WTC11 (cell line): ENCODE data around the gene OR6K2. TPM values are rescaled to one million over a fixed set of nuclear protein-coding genes. Genes with fewer than 3 reads are reported as not detected.

Experiments
- ATAC-seq: fragments of 200-7000 bp; cut with Tn5 transposase; 2 replicates; pipeline ENCODE4 v1.10.0; 2021; ENCODE audit warnings: mild to moderate bottlenecking, moderate library complexity
- CTCF ChIA-PET: fragments of 300-600 bp; sonication (Branson Sonifier 250); formaldehyde crosslinking; loops from one replicate; lab custom pipeline; 2021; ENCODE audit warnings: antibody characterized with exemption; lab: Charles Lee
- POLR2A ChIA-PET: fragments of 350-600 bp; sonication (Branson Sonifier 250); formaldehyde crosslinking; loops from one replicate; lab custom pipeline; 2021; ENCODE audit warnings: antibody characterized with exemption; lab: Charles Lee
- DNase-seq: peaks from one replicate; pipeline ENCODE4 v3.0.0; 2021; ENCODE audit warnings: low spot score
- H3K27ac Mint-ChIP-seq: 2 replicates; pipeline ENCODE4 v1.8.0; 2021; ENCODE audit warnings: mixed read lengths
- H3K27me3 Mint-ChIP-seq: 2 replicates; pipeline ENCODE4 v1.8.0; 2021; ENCODE audit warnings: low read depth, mild to moderate bottlenecking, moderate library complexity, mixed read lengths
- H3K36me3 Mint-ChIP-seq: 2 replicates; pipeline ENCODE4 v1.8.0; 2021; ENCODE audit warnings: mixed read lengths
- H3K4me1 Mint-ChIP-seq: 2 replicates; pipeline ENCODE4 v1.8.0; 2022; ENCODE audit warnings: mixed read lengths
- H3K4me3 Mint-ChIP-seq: 2 replicates; pipeline ENCODE4 v1.8.0; 2021; ENCODE audit warnings: mild to moderate bottlenecking, moderate library complexity, mixed read lengths
- H3K9me3 Mint-ChIP-seq: 2 replicates; pipeline ENCODE4 v1.8.0; 2021; ENCODE audit warnings: mixed read lengths
- AFF4 ChIP-seq: sonication (generic); formaldehyde crosslinking; IDR thresholded peaks from 2 replicates; pipeline ENCODE4 v1.8.1; 2023; ENCODE audit warnings: mild to moderate bottlenecking, missing genetic modification reagents, borderline replicate concordance
- ARID4B ChIP-seq: sonication (generic); formaldehyde crosslinking; IDR thresholded peaks from 2 replicates; pipeline ENCODE4 v1.8.0; 2023; ENCODE audit warnings: missing genetic modification reagents, mild to moderate bottlenecking, borderline replicate concordance
- CBFB ChIP-seq: sonication (generic); formaldehyde crosslinking; IDR thresholded peaks from 2 replicates; pipeline ENCODE4 v1.8.1; 2022; ENCODE audit warnings: mild to moderate bottlenecking, low read depth, missing genetic modification reagents
- CTCF ChIP-seq: fragments of 200-600 bp; IDR thresholded peaks from 2 replicates; pipeline ENCODE4 v1.8.0; 2022; ENCODE audit warnings: antibody characterized with exemption
- E2F4 ChIP-seq: sonication (generic); formaldehyde crosslinking; IDR thresholded peaks from 2 replicates; pipeline ENCODE4 v1.8.1; 2022; ENCODE audit warnings: low read depth, mild to moderate bottlenecking, moderate library complexity, missing genetic modification reagents, borderline replicate concordance
- ELF4 ChIP-seq: sonication (generic); formaldehyde crosslinking; IDR thresholded peaks from 2 replicates; pipeline ENCODE4 v1.8.1; 2022; ENCODE audit warnings: low read depth, mild to moderate bottlenecking, moderate library complexity, missing genetic modification reagents
- GABPB1 ChIP-seq: sonication (generic); formaldehyde crosslinking; IDR thresholded peaks from 2 replicates; pipeline ENCODE4 v1.8.1; 2023; ENCODE audit warnings: mild to moderate bottlenecking, missing genetic modification reagents
- GRHL2 ChIP-seq: fragments of 250-450 bp; sonication (Bioruptor Pico); IDR thresholded peaks from 2 replicates; pipeline ENCODE4 v1.8.0; 2022; ENCODE audit warnings: mild to moderate bottlenecking, moderate library complexity; ENCODE audit not compliant: insufficient replicate concordance, severe bottlenecking
- HMGA2 ChIP-seq: fragments of 250-450 bp; sonication (Bioruptor Pico); IDR thresholded peaks from 2 replicates; pipeline ENCODE4 v1.4.0; 2021; ENCODE audit warnings: mild to moderate bottlenecking, moderate library complexity
- MXD4 ChIP-seq: fragments of 250-450 bp; sonication (Bioruptor Pico); IDR thresholded peaks from 2 replicates; pipeline ENCODE4 v1.8.0; 2021; ENCODE audit warnings: mild to moderate bottlenecking, moderate library complexity, borderline replicate concordance
- RORB ChIP-seq: fragments of 250-450 bp; sonication (Bioruptor Pico); IDR thresholded peaks from 2 replicates; pipeline ENCODE4 v1.9.0; 2021; ENCODE audit warnings: mild to moderate bottlenecking
- SP1 ChIP-seq: sonication (generic); formaldehyde crosslinking; conservative IDR thresholded peaks from 2 replicates; pipeline ENCODE4 v1.8.1; 2022; ENCODE audit warnings: missing genetic modification reagents
- TEAD1 ChIP-seq: sonication (generic); formaldehyde crosslinking; IDR thresholded peaks from 2 replicates; pipeline ENCODE4 v1.8.0; 2022; ENCODE audit warnings: mild to moderate bottlenecking, missing genetic modification reagents
- TP53 ChIP-seq: sonication (generic); formaldehyde crosslinking; IDR thresholded peaks from 2 replicates; pipeline ENCODE4 v1.8.1; 2023; ENCODE audit warnings: mild to moderate bottlenecking, missing genetic modification reagents
- ZNF121 ChIP-seq: sonication (generic); formaldehyde crosslinking; IDR thresholded peaks from 2 replicates; pipeline ENCODE4 v1.8.0; 2023; ENCODE audit warnings: missing genetic modification reagents
- ZNF138 ChIP-seq: sonication (generic); formaldehyde crosslinking; conservative IDR thresholded peaks from 2 replicates; pipeline ENCODE4 v1.8.1; 2022; ENCODE audit warnings: mild to moderate bottlenecking, moderate library complexity, missing genetic modification reagents
- ZNF232 ChIP-seq: sonication (generic); formaldehyde crosslinking; IDR thresholded peaks from 2 replicates; pipeline ENCODE4 v1.8.0; 2022; ENCODE audit warnings: mild to moderate bottlenecking, missing genetic modification reagents
- ZNF396 ChIP-seq: fragments of 250-450 bp; sonication (Bioruptor Pico); IDR thresholded peaks from 2 replicates; pipeline ENCODE4 v1.8.0; 2021; ENCODE audit warnings: mild to moderate bottlenecking, moderate library complexity, borderline replicate concordance
- ZNF416 ChIP-seq: fragments of 250-450 bp; sonication (Bioruptor Pico); IDR thresholded peaks from 2 replicates; pipeline ENCODE4 v1.9.0; 2021; ENCODE audit warnings: mild to moderate bottlenecking, inconsistent platforms
- ZNF671 ChIP-seq: fragments of 250-450 bp; sonication (Bioruptor Pico); IDR thresholded peaks from 2 replicates; pipeline ENCODE4 v1.8.0; 2021; ENCODE audit warnings: mild to moderate bottlenecking
- total RNA-seq: library from RNA; stranded (reverse); gene quantifications from 3 replicates; pipeline ENCODE4 v1.2.3, GENCODE V29; 2021

OR6K2 gene
- total RNA-seq, 1 experiment from 2014 or later = not detected

GRCh38 chr1:158681606-158682005 lies 18.8 kb downstream of the OR6K2 start:
- DNase-seq = no peak
- H3K9me3 Mint-ChIP-seq = no peaks in the 10 kb centered on the region
- POLR2A ChIA-PET = no interaction called here
- no peaks in the 10 kb centered on the region; the same call in 1 of the 2 replicates for H3K27me3 Mint-ChIP-seq
- CTCF ChIA-PET = no interaction called here
- TF ChIP-seq CBFB (CRISPR knock-in tag) (no peak), ZNF232 (CRISPR knock-in tag) (no peak), ZNF396 (no peak), HMGA2 (no peak), ZNF138 (CRISPR knock-in tag) (no peak), ARID4B (no peak), CTCF (no peak), ELF4 (CRISPR knock-in tag) (no peak), E2F4 (CRISPR knock-in tag) (no peak), AFF4 (CRISPR knock-in tag) (no peak), RORB (CRISPR knock-in tag) (no peak), TEAD1 (CRISPR knock-in tag) (no peak), GRHL2 (no peak), ZNF416 (no peak), SP1 (CRISPR knock-in tag) (no peak), MXD4 (no peak), ZNF121 (CRISPR knock-in tag) (no peak), TP53 (CRISPR knock-in tag) (no peak), ZNF671 (CRISPR knock-in tag) (no peak), GABPB1 (no peak)
- TF ChIP-seq, all 79 proteins: peak for 0
- Mint-ChIP-seq H3K27ac (no peak overlapping the region), H3K4me3 (no peak overlapping the region), H3K4me1 (no peaks in the 10 kb centered on the region), H3K36me3 (no peaks in the 10 kb centered on the region)
- no peak for ATAC-seq
